Caco-2 (cell line): ENCODE results near the gene ERCC2. TPM values are rescaled to one million over a fixed set of nuclear protein-coding genes. Genes with fewer than 3 reads are reported as not detected.
"Not testable (repeated sequence)": the region's sequence is repeated elsewhere in the genome, so short reads cannot be mapped to it uniquely, and the experiment has no call there.

Experiments used
- BruUV-seq: library from RNA; stranded (reverse); fragments of 400-500 nt; replicated peaks from 2 replicates; lab custom pipeline; 2021; lab: Mats Ljungman, UMichigan
- CTCF ChIA-PET: fragments of 300-600 bp; sonication (Branson Sonifier 250); formaldehyde crosslinking; loops from one replicate; lab custom pipeline; 2022; ENCODE audit warnings: antibody characterized with exemption; lab: Charles Lee
- POLR2A ChIA-PET: fragments of 300-600 bp; sonication (Branson Sonifier 250); formaldehyde crosslinking; loops from one replicate; lab custom pipeline; 2022; ENCODE audit warnings: antibody characterized with exemption; lab: Charles Lee
- DNase-seq, 2 experiments: peaks; one replicate each; pipeline versions ENCODE4 v3.0.0 to v3.0.0-alpha.2; 2020 to 2022
- H3K27me3 ChIP-seq: replicated peaks from 2 replicates; pipeline ENCODE4 v1.6.0; 2011; ENCODE audit warnings: low read length; ENCODE audit not compliant: control insufficient read depth, insufficient read depth
- H3K36me3 ChIP-seq: 2 replicates; pipeline ENCODE4 v1.5.1; 2011; ENCODE audit warnings: low read length; ENCODE audit not compliant: control insufficient read depth, insufficient read depth
- H3K4me1 ChIP-seq: fragments of 250-450 bp; sonication (Bioruptor Pico); 2 replicates; pipeline ENCODE4 v1.5.1; 2020; ENCODE audit warnings: mild to moderate bottlenecking
- H3K4me3 ChIP-seq: 2 replicates; pipeline ENCODE4 v1.5.1; 2011; ENCODE audit warnings: low read depth, mild to moderate bottlenecking, control low read depth, low read length
- H3K9me3 ChIP-seq: fragments of 250-450 bp; sonication (Bioruptor Pico); 2 replicates; pipeline ENCODE4 v1.5.1; 2020; ENCODE audit warnings: mild to moderate bottlenecking, moderate library complexity
- H3K27ac Mint-ChIP-seq: one replicate; pipeline ENCODE4 v1.8.0; 2022; ENCODE audit warnings: mixed read lengths; ENCODE audit not compliant: unreplicated experiment
- H3K27me3 Mint-ChIP-seq: one replicate; pipeline ENCODE4 v1.8.0; 2022; ENCODE audit warnings: mixed read lengths; ENCODE audit not compliant: insufficient read depth, unreplicated experiment
- H3K36me3 Mint-ChIP-seq: one replicate; pipeline ENCODE4 v1.8.0; 2022; ENCODE audit warnings: mild to moderate bottlenecking, mixed read lengths; ENCODE audit not compliant: insufficient read depth, unreplicated experiment
- H3K4me1 Mint-ChIP-seq: one replicate; pipeline ENCODE4 v1.8.0; 2022; ENCODE audit warnings: low read depth, mixed read lengths; ENCODE audit not compliant: unreplicated experiment
- H3K4me3 Mint-ChIP-seq: one replicate; pipeline ENCODE4 v1.8.0; 2022; ENCODE audit warnings: mild to moderate bottlenecking, moderate library complexity, mixed read lengths; ENCODE audit not compliant: unreplicated experiment
- H3K9me3 Mint-ChIP-seq: one replicate; pipeline ENCODE4 v1.8.0; 2022; ENCODE audit warnings: mixed read lengths; ENCODE audit not compliant: unreplicated experiment
- CTCF ChIP-seq, 2 experiments: fragments of 200-600 bp in 1 of 2; IDR thresholded peaks; 1 replicate in 1 of 2; 2 replicates in 1 of 2; pipeline versions ENCODE4 v1.5.1 to v1.8.0; 2011 to 2022; ENCODE audit warnings: antibody characterized with exemption in 1 of 2, control low read depth in 1 of 2, inconsistent platforms in 1 of 2, low read depth in 1 of 2, low read length in 1 of 2, mild to moderate bottlenecking in 1 of 2, moderate library complexity in 1 of 2; ENCODE audit not compliant: insufficient read depth in 1 of 2, severe bottlenecking in 1 of 2, unreplicated experiment in 1 of 2
- intact Hi-C: fragments of 100-400 bp; cut with micrococcal nuclease; formaldehyde crosslinking; loops from one replicate; pipeline ENCODE4 v1.10.0; 2022; ENCODE audit not compliant: unreplicated experiment
- total RNA-seq: library from RNA; stranded (reverse); gene quantifications from 2 replicates; pipeline ENCODE4 v1.2.3, GENCODE V29; 2022

The ERCC2 gene
- total RNA-seq, 1 experiment from 2014 or later: 86.8 TPM

GRCh38 chr19:45413497-45413896 is 43.1 kb upstream of the ERCC2 start:
- Histone ChIP-seq H3K36me3 (no peaks in the 10 kb centered on the region), H3K4me1 (no peaks in the 10 kb centered on the region), H3K9me3 (no peaks in the 10 kb centered on the region), H3K27me3 (no peaks in the 10 kb centered on the region), H3K4me3 (no peak overlapping the region)
- CTCF ChIA-PET: interaction anchor here (0.8 kb wide), 1 partner anchor 8 kb away, joined by 3 read pairs; the partner anchor contains the start of gene PPP1R13L
- POLR2A ChIA-PET: no interaction called here
- no peak for DNase-seq
- no peaks in the 10 kb centered on the region for H3K4me1 Mint-ChIP-seq
- H3K27ac Mint-ChIP-seq: no peak overlapping the region
- intact Hi-C loops: no loop called here
- no peak for TF ChIP-seq CTCF (IDR thresholded peaks at IDR 0.05; ENCODE audit: insufficient read depth in 1 of 2, low read depth in 1 of 2, low read length in 1 of 2, severe bottlenecking in 1 of 2, unreplicated experiment in 1 of 2)
- H3K36me3 Mint-ChIP-seq: peaks cover 56% of the 10 kb centered on the region
- no TSS peak for BruUV-seq
- H3K4me3 Mint-ChIP-seq: no peak overlapping the region
- no peaks in the 10 kb centered on the region for H3K9me3 Mint-ChIP-seq
- no peaks in the 10 kb centered on the region for H3K27me3 Mint-ChIP-seq

- intact Hi-C loops, H3K27me3 Mint-ChIP-seq, H3K4me1 ChIP-seq, H3K36me3 ChIP-seq, H3K9me3 ChIP-seq, BruUV-seq, H3K4me3 Mint-ChIP-seq, H3K27me3 ChIP-seq, H3K4me1 Mint-ChIP-seq, H3K4me3 ChIP-seq, H3K9me3 Mint-ChIP-seq, H3K27ac Mint-ChIP-seq, CTCF ChIA-PET, DNase-seq: not testable (repeated sequence)
- POLR2A ChIA-PET: interaction anchor here (0.6 kb wide), 1 partner anchor 11 kb away, joined by 3 read pairs; no protein-coding TSS in a partner anchor
- H3K36me3 Mint-ChIP-seq: peaks cover 58% of the 10 kb centered on the region
Measured at GRCh38 chr19:45410330-45410729, 40.0 kb upstream of the ERCC2 start.

GRCh38 chr19:45409557-45409920 is 39.2 kb upstream of the ERCC2 start:
- DNase-seq: no peak
- ChIA-PET POLR2A (interaction anchor here (0.6 kb wide), 1 partner anchor 12 kb away, joined by 3 read pairs; no protein-coding TSS in a partner anchor), CTCF (no interaction called here)
- H3K4me1 Mint-ChIP-seq: peaks cover 6% of the 10 kb centered on the region
- no peaks in the 10 kb centered on the region for H3K9me3 Mint-ChIP-seq
- no peak overlapping the region for H3K4me3 Mint-ChIP-seq
- H3K4me1 ChIP-seq: no peaks in the 10 kb centered on the region
- H3K27me3 ChIP-seq: no peaks in the 10 kb centered on the region
- no peaks in the 10 kb centered on the region for H3K9me3 ChIP-seq
- H3K4me3 ChIP-seq: no peak overlapping the region
- H3K27me3 Mint-ChIP-seq: no peaks in the 10 kb centered on the region
- H3K36me3 Mint-ChIP-seq: peaks cover 60% of the 10 kb centered on the region
- H3K36me3 ChIP-seq: no peaks in the 10 kb centered on the region; the same call in 1 of the 2 replicates
- no peak overlapping the region for H3K27ac Mint-ChIP-seq
- intact Hi-C loops: loop anchor here (5.0 kb wide), 1 partner anchor 232 kb away; the partner anchor contains the start of genes BLOC1S3 and TRAPPC6A
- no TSS peak for BruUV-seq
- TF ChIP-seq CTCF (IDR thresholded peaks at IDR 0.05; ENCODE audit: insufficient read depth in 1 of 2, low read depth in 1 of 2, low read length in 1 of 2, severe bottlenecking in 1 of 2, unreplicated experiment in 1 of 2): no peak
